Caco-2 (cell line): ENCODE data around the gene SPSB2. TPM values are rescaled to one million over a fixed set of nuclear protein-coding genes. Genes with fewer than 3 reads are reported as not detected.

Experiments
- BruUV-seq: library from RNA; stranded (reverse); fragments of 400-500 nt; replicated peaks from 2 replicates; lab custom pipeline; 2021; lab: Mats Ljungman, UMichigan
- CTCF ChIA-PET: fragments of 300-600 bp; sonication (Branson Sonifier 250); formaldehyde crosslinking; loops from one replicate; lab custom pipeline; 2022; ENCODE audit warnings: antibody characterized with exemption; lab: Charles Lee
- POLR2A ChIA-PET: fragments of 300-600 bp; sonication (Branson Sonifier 250); formaldehyde crosslinking; loops from one replicate; lab custom pipeline; 2022; ENCODE audit warnings: antibody characterized with exemption; lab: Charles Lee
- DNase-seq, 2 experiments: peaks; one replicate each; pipeline versions ENCODE4 v3.0.0 to v3.0.0-alpha.2; 2020 to 2022
- H3K27me3 ChIP-seq: replicated peaks from 2 replicates; pipeline ENCODE4 v1.6.0; 2011; ENCODE audit warnings: low read length; ENCODE audit not compliant: control insufficient read depth, insufficient read depth
- H3K36me3 ChIP-seq: 2 replicates; pipeline ENCODE4 v1.5.1; 2011; ENCODE audit warnings: low read length; ENCODE audit not compliant: control insufficient read depth, insufficient read depth
- H3K4me1 ChIP-seq: fragments of 250-450 bp; sonication (Bioruptor Pico); 2 replicates; pipeline ENCODE4 v1.5.1; 2020; ENCODE audit warnings: mild to moderate bottlenecking
- H3K4me3 ChIP-seq: 2 replicates; pipeline ENCODE4 v1.5.1; 2011; ENCODE audit warnings: low read depth, mild to moderate bottlenecking, control low read depth, low read length
- H3K9me3 ChIP-seq: fragments of 250-450 bp; sonication (Bioruptor Pico); 2 replicates; pipeline ENCODE4 v1.5.1; 2020; ENCODE audit warnings: mild to moderate bottlenecking, moderate library complexity
- H3K27ac Mint-ChIP-seq: one replicate; pipeline ENCODE4 v1.8.0; 2022; ENCODE audit warnings: mixed read lengths; ENCODE audit not compliant: unreplicated experiment
- H3K27me3 Mint-ChIP-seq: one replicate; pipeline ENCODE4 v1.8.0; 2022; ENCODE audit warnings: mixed read lengths; ENCODE audit not compliant: insufficient read depth, unreplicated experiment
- H3K36me3 Mint-ChIP-seq: one replicate; pipeline ENCODE4 v1.8.0; 2022; ENCODE audit warnings: mild to moderate bottlenecking, mixed read lengths; ENCODE audit not compliant: insufficient read depth, unreplicated experiment
- H3K4me1 Mint-ChIP-seq: one replicate; pipeline ENCODE4 v1.8.0; 2022; ENCODE audit warnings: low read depth, mixed read lengths; ENCODE audit not compliant: unreplicated experiment
- H3K4me3 Mint-ChIP-seq: one replicate; pipeline ENCODE4 v1.8.0; 2022; ENCODE audit warnings: mild to moderate bottlenecking, moderate library complexity, mixed read lengths; ENCODE audit not compliant: unreplicated experiment
- H3K9me3 Mint-ChIP-seq: one replicate; pipeline ENCODE4 v1.8.0; 2022; ENCODE audit warnings: mixed read lengths; ENCODE audit not compliant: unreplicated experiment
- intact Hi-C: fragments of 100-400 bp; cut with micrococcal nuclease; formaldehyde crosslinking; loops from one replicate; pipeline ENCODE4 v1.10.0; 2022; ENCODE audit not compliant: unreplicated experiment
- total RNA-seq: library from RNA; stranded (reverse); gene quantifications from 2 replicates; pipeline ENCODE4 v1.2.3, GENCODE V29; 2022
- TF ChIP-seq, protein P1 (sequence below), 2 experiments: fragments of 200-600 bp in 1 of 2; IDR thresholded peaks; 1 replicate in 1 of 2; 2 replicates in 1 of 2; pipeline versions ENCODE4 v1.5.1 to v1.8.0; 2011 to 2022; ENCODE audit warnings: antibody characterized with exemption in 1 of 2, control low read depth in 1 of 2, inconsistent platforms in 1 of 2, low read depth in 1 of 2, low read length in 1 of 2, mild to moderate bottlenecking in 1 of 2, moderate library complexity in 1 of 2; ENCODE audit not compliant: insufficient read depth in 1 of 2, severe bottlenecking in 1 of 2, unreplicated experiment in 1 of 2

Gene SPSB2
- total RNA-seq, 1 experiment from 2014 or later, result 23.7 TPM

- intact Hi-C loops, result loop anchor here (5.0 kb wide), 2 partner anchors 211 to 256 kb away; no protein-coding TSS in a partner anchor
- H3K9me3 ChIP-seq, result no peaks in the 10 kb centered on the region
- TF ChIP-seq, protein P1, sequence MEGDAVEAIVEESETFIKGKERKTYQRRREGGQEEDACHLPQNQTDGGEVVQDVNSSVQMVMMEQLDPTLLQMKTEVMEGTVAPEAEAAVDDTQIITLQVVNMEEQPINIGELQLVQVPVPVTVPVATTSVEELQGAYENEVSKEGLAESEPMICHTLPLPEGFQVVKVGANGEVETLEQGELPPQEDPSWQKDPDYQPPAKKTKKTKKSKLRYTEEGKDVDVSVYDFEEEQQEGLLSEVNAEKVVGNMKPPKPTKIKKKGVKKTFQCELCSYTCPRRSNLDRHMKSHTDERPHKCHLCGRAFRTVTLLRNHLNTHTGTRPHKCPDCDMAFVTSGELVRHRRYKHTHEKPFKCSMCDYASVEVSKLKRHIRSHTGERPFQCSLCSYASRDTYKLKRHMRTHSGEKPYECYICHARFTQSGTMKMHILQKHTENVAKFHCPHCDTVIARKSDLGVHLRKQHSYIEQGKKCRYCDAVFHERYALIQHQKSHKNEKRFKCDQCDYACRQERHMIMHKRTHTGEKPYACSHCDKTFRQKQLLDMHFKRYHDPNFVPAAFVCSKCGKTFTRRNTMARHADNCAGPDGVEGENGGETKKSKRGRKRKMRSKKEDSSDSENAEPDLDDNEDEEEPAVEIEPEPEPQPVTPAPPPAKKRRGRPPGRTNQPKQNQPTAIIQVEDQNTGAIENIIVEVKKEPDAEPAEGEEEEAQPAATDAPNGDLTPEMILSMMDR (IDR thresholded peaks at IDR 0.05; ENCODE audit: insufficient read depth in 1 of 2, low read depth in 1 of 2, low read length in 1 of 2, severe bottlenecking in 1 of 2, unreplicated experiment in 1 of 2), result no peak
- no peaks in the 10 kb centered on the region; the same call in 1 of the 2 replicates for H3K27me3 ChIP-seq
- Mint-ChIP-seq H3K4me3 (peak within 1 kb of the TSS; percentile 94), H3K27me3 (peaks cover 18% of the 10 kb centered on the region), H3K36me3 (peaks cover 11% of the 10 kb centered on the region), H3K4me1 (peaks cover 14% of the 10 kb centered on the region), H3K9me3 (no peaks in the 10 kb centered on the region), H3K27ac (peak within 1 kb of the TSS; percentile 95)
- peak within 1 kb of the TSS; percentile 97 for H3K4me3 ChIP-seq
- CTCF ChIA-PET, result interaction anchor here (0.5 to 2.4 kb wide), 7 partner anchors 11 to 382 kb away, joined by 3 to 8 read pairs (median 4); partner anchors contain the start of genes CDCA3, MLF2 and USP5
- POLR2A ChIA-PET, result interaction anchor here (0.6 to 1.9 kb wide), 3 partner anchors 12 to 64 kb away, joined by 3 to 9 read pairs (median 3); partner anchors contain the start of genes CDCA3 and USP5
- H3K4me1 ChIP-seq, result peaks cover 18% of the 10 kb centered on the region
- H3K36me3 ChIP-seq, result no peaks in the 10 kb centered on the region; the same call in 1 of the 2 replicates
- BruUV-seq, result no TSS peak
- peak in 1 of 2 experiments; percentile 63 for DNase-seq
Observed at GRCh38 chr12:6827982-6828780, 44.9 kb downstream of the SPSB2 start, which contains the start of gene P3H3. Gene P3H3, plus strand, starts transcription at chr12:6828407. Its CDS starts 34 bp downstream, at chr12:6828441.

GRCh38 chr12:6827437-6827911, 45.6 kb downstream of the SPSB2 start:
- Histone ChIP-seq H3K4me3 (no peak overlapping the region), H3K4me1 (peaks cover 23% of the 10 kb centered on the region), H3K9me3 (no peaks in the 10 kb centered on the region), H3K36me3 (no peaks in the 10 kb centered on the region; the same call in 1 of the 2 replicates), H3K27me3 (no peaks in the 10 kb centered on the region; the same call in 1 of the 2 replicates)
- BruUV-seq, result no TSS peak
- Mint-ChIP-seq H3K4me3 (peak overlapping the region; percentile 94), H3K36me3 (peaks cover 11% of the 10 kb centered on the region), H3K27me3 (peaks cover 22% of the 10 kb centered on the region), H3K4me1 (peaks cover 14% of the 10 kb centered on the region), H3K27ac (no peak overlapping the region), H3K9me3 (no peaks in the 10 kb centered on the region)
- TF ChIP-seq, protein P1 (IDR thresholded peaks at IDR 0.05; ENCODE audit: insufficient read depth in 1 of 2, low read depth in 1 of 2, low read length in 1 of 2, severe bottlenecking in 1 of 2, unreplicated experiment in 1 of 2), result no peak
- intact Hi-C loops, result loop anchor here (5.0 kb wide), 2 partner anchors 210 to 255 kb away; no protein-coding TSS in a partner anchor
- CTCF ChIA-PET, result interaction anchor here (0.5 to 2.4 kb wide), 6 partner anchors 8 to 74 kb away, joined by 3 to 8 read pairs (median 4); partner anchors contain the start of genes CDCA3, MLF2 and USP5
- POLR2A ChIA-PET, result interaction anchor here (0.6 to 1.0 kb wide), 3 partner anchors 11 to 74 kb away, joined by 3 read pairs; no protein-coding TSS in a partner anchor
- DNase-seq, result peak; percentile 81 to 88
